CD4-positive, alpha-beta T cell treated with Interleukin-17A for 4 hours (primary cell): Measurements from ENCODE around the gene HDAC7.
A peak's percentile ranks its signal among the peaks of the same experiment; 100 is the strongest.

Experiments used
- DNase-seq: peaks from one replicate; pipeline ENCODE4 v3.0.0-alpha.2; 2020; ENCODE audit warnings: mixed read lengths

Gene HDAC7

GRCh38 chr12:47743311-47743860, 76.3 kb downstream of the HDAC7 start:
- no peak for DNase-seq

GRCh38 chr12:47742253-47742825, 77.4 kb downstream of the HDAC7 start:
- peak; percentile 81 for DNase-seq

GRCh38 chr12:47741340-47741703, 78.4 kb downstream of the HDAC7 start:
- peak; percentile 83 for DNase-seq

- DNase-seq: no peak
Observed at GRCh38 chr12:47740606-47741339, 78.9 kb downstream of the HDAC7 start.

- DNase-seq: no peak
Observed at GRCh38 chr12:47739979-47740378, 79.7 kb downstream of the HDAC7 start.

- DNase-seq: no peak
Observed at GRCh38 chr12:47739297-47739696, 80.4 kb downstream of the HDAC7 start.

GRCh38 chr12:47737936-47738594, 81.6 kb downstream of the HDAC7 start:
- no peak for DNase-seq

GRCh38 chr12:47736877-47737676, 82.6 kb downstream of the HDAC7 start:
- no peak for DNase-seq

- no peak for DNase-seq
Observed at GRCh38 chr12:47736216-47736615, 83.5 kb downstream of the HDAC7 start.

- no peak for DNase-seq
Observed at GRCh38 chr12:47735649-47736048, 84.1 kb downstream of the HDAC7 start.

- no peak for DNase-seq
Observed at GRCh38 chr12:47734725-47735480, 84.8 kb downstream of the HDAC7 start.

- DNase-seq: no peak
Observed at GRCh38 chr12:47733142-47733541, 86.6 kb downstream of the HDAC7 start.
